ENCODE results near the gene NCAN. TPM values are rescaled to one million over a fixed set of nuclear protein-coding genes. Genes with fewer than 3 reads are reported as not detected.

The NCAN gene
- polyA plus RNA-seq, 2 of the 4 experiments (the other 2 are of a cell fraction) = 0.03 to 0.05 TPM

DNA sequence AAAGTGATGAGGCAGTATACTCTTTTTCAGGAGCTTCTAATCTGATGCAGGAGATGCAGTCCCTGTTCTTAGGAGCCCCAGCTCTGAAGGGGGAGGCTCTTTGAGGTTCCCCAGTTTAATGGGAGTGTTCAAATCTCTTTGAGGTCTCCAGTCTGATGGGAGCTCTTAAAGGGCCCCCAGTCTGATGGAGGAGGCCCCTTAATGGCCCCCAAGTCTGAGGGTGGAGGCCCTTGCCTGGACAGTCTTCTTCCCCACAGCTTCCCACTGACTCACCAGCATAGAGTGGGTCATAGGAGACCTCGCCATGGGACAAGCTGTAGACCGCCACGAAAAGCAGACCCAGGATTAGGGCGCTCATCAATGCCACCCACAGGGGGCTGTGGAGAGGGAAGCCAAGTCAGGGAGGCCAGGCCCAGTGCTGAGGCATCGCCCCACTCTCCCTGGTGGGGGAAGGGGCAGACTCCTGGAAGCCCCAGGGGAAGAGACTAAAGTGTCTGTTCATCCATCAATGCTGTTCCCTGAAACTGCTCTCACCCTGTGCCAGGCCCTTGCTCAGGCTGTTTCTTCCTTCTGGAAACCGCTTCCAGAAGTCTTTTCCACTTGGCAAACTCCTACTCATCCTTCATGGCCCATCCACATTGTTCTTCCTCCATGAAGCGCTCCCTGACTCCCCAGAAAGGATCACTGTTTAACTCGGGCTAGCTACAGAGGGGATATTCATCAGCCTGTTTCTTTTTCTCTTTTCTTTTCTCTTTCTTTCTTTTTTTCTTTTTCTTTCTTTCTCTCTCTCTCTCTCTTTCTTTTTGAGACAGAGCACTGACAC lies 59.2 kb downstream of the NCAN start:
- POLR2A ChIA-PET = no interaction called here
- no peaks in the 10 kb centered on the region for H3K9me3 ChIP-seq
- DNase-seq (ENCODE audit: low read depth in 1 of 2, low spot score in 1 of 2) (no peak), ATAC-seq (no peak), FAIRE-seq (no peak)
- WGBS (ENCODE audit: missing lambda C conversion rate) = 79% methylated on average over 5 of the region's 8 CpGs
- TF ChIP-seq POLR2A (IDR thresholded peaks at IDR 0.05; ENCODE audit: low read length) = no peak
- TF ChIP-seq ZFP36 (IDR thresholded peaks at IDR 0.05; ENCODE audit: borderline replicate concordance, partially characterized antibody) = peak; percentile 35
- H3K27ac ChIP-seq = no peak overlapping the region
- no peak overlapping the region for H3K4me3 ChIP-seq
- H3K4me2 ChIP-seq = no peak overlapping the region
- CTCF ChIA-PET = interaction anchor here (1.0 to 1.1 kb wide), 2 partner anchors 10 to 13 kb away, joined by 3 to 4 read pairs; no protein-coding TSS in a partner anchor
- H3K4me1 ChIP-seq = no peaks in the 10 kb centered on the region

- Histone ChIP-seq H3K4me3 (no peak overlapping the region; the same call in 2 of the 3 replicates), H3K4me2 (peak overlapping the region; percentile 61; the same call in 2 of the 3 replicates), H3K27ac (no peak overlapping the region; a peak in 1 of 6 replicates), H3K9me3 (no peaks in the 10 kb centered on the region), H3K4me1 (no peaks in the 10 kb centered on the region)
- DNase-seq (ENCODE audit: low read depth in 1 of 2, low spot score in 1 of 2) = no peak
- WGBS (ENCODE audit: missing lambda C conversion rate) = 91% methylated on average over 8 of the region's 8 CpGs
- no peak for FAIRE-seq
- ChIA-PET CTCF (interaction anchor here (1.1 kb wide), 1 partner anchor 9 kb away, joined by 3 read pairs; no protein-coding TSS in a partner anchor), POLR2A (no interaction called here)
- no peak for TF ChIP-seq GATA3 (IDR thresholded peaks at IDR 0.05; ENCODE audit: borderline replicate concordance)
- no peak for TF ChIP-seq ESRRA (IDR thresholded peaks at IDR 0.05; ENCODE audit: borderline replicate concordance, low read length)
- TF ChIP-seq CEBPB (IDR thresholded peaks at IDR 0.05) = no peak
- no peak for TF ChIP-seq FOXS1 (CRISPR knock-in tag; IDR thresholded peaks at IDR 0.05)
- no peak for TF ChIP-seq RCOR1 (IDR thresholded peaks at IDR 0.05; ENCODE audit: low read depth, low read length)
- no peak for TF ChIP-seq BHLHE40 (IDR thresholded peaks at IDR 0.05; ENCODE audit: low read depth, low read length)
- TF ChIP-seq TFCP2L1 (CRISPR knock-in tag; IDR thresholded peaks at IDR 0.05) = no peak
- TF ChIP-seq MAX (IDR thresholded peaks at IDR 0.05) = no peak
- no peak for TF ChIP-seq CHD4 (IDR thresholded peaks at IDR 0.05; ENCODE audit: borderline replicate concordance)
- no peak for TF ChIP-seq CTCF (IDR thresholded peaks at IDR 0.05)
- no peak for TF ChIP-seq MAZ (IDR thresholded peaks at IDR 0.05; ENCODE audit: borderline replicate concordance, low read depth, low read length)
- TF ChIP-seq, protein P1, sequence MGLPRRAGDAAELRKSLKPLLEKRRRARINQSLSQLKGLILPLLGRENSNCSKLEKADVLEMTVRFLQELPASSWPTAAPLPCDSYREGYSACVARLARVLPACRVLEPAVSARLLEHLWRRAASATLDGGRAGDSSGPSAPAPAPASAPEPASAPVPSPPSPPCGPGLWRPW (IDR thresholded peaks at IDR 0.05) = no peak
- no peak for TF ChIP-seq E2F6 (IDR thresholded peaks at IDR 0.05; ENCODE audit: borderline replicate concordance, low read depth)
- no peak for TF ChIP-seq ZC3H11A (IDR thresholded peaks at IDR 0.05)
- no peak for TF ChIP-seq POLR2A (IDR thresholded peaks at IDR 0.05; ENCODE audit: low read length)
- no peak for TF ChIP-seq HOXA7 (CRISPR knock-in tag; IDR thresholded peaks at IDR 0.05)
- TF ChIP-seq RAD21 (conservative IDR thresholded peaks at IDR 0.05 in 1 of 2, IDR thresholded peaks at IDR 0.05 in 1 of 2) = no peak
- no peak for ATAC-seq
Measured at GRCh38 chr19:19271828-19272599, 60.3 kb downstream of the NCAN start.

- FAIRE-seq (no peak), DNase-seq (ENCODE audit: low read depth in 1 of 2, low spot score in 1 of 2) (no peak), ATAC-seq (no peak)
- H3K4me2 ChIP-seq = no peak overlapping the region
- WGBS (ENCODE audit: missing lambda C conversion rate) = 84% methylated on average over 8 of the region's 8 CpGs
- ChIA-PET POLR2A (no interaction called here), CTCF (interaction anchor here (0.6 kb wide), 2 partner anchors 29 to 71 kb away, joined by 3 read pairs; partner anchors contain the start of gene NR2C2AP)
- H3K4me1 ChIP-seq = no peaks in the 10 kb centered on the region
- TF ChIP-seq PHF8 (IDR thresholded peaks at IDR 0.05; ENCODE audit: borderline replicate concordance, low read depth) = no peak
- TF ChIP-seq NPAS2 (CRISPR knock-in tag; IDR thresholded peaks at IDR 0.05; ENCODE audit: borderline replicate concordance) = no peak
- no peak for TF ChIP-seq MAFK (IDR thresholded peaks at IDR 0.05; ENCODE audit: partially characterized antibody)
- no peak for TF ChIP-seq SMC3 (IDR thresholded peaks at IDR 0.05)
- TF ChIP-seq FOSL2 (IDR thresholded peaks at IDR 0.05) = no peak
- no peak for TF ChIP-seq FOSL2 (CRISPR knock-in tag; IDR thresholded peaks at IDR 0.05)
- no peak for TF ChIP-seq CBX8 (IDR thresholded peaks at IDR 0.05)
- H3K9me3 ChIP-seq = no peaks in the 10 kb centered on the region
- H3K4me3 ChIP-seq = no peak overlapping the region
- no peak overlapping the region for H3K27ac ChIP-seq
Measured at GRCh38 chr19:19274146-19274545, 62.4 kb downstream of the NCAN start.
